NB4 (cell line): Measurements from ENCODE around the gene MCC.

Experiments used
- DNase-seq: peaks from one replicate; pipeline ENCODE4 v3.0.0; 2010; ENCODE audit warnings: low read depth
- H3K4me3 ChIP-seq: one replicate; pipeline ENCODE4 v1.5.1; 2011; ENCODE audit warnings: mild to moderate bottlenecking, low read depth, low read length, moderate library complexity
- CTCF ChIP-seq: IDR thresholded peaks from one replicate; pipeline ENCODE4 v1.5.1; 2012; ENCODE audit warnings: low read depth, low read length
- MAX ChIP-seq: IDR thresholded peaks from 2 replicates; pipeline ENCODE4 v1.6.1; 2011; ENCODE audit warnings: low read depth, low read length
- MYC ChIP-seq: IDR thresholded peaks from 2 replicates; pipeline ENCODE4 v1.6.1; 2011; ENCODE audit warnings: low read depth, low read length
- POLR2A ChIP-seq: IDR thresholded peaks from 2 replicates; pipeline ENCODE4 v1.6.1; 2011; ENCODE audit warnings: mild to moderate bottlenecking; ENCODE audit not compliant: insufficient read length; ENCODE audit errors: extremely low read depth

The MCC gene

GRCh38 chr5:113118298-113118697 is 370.0 kb downstream of the MCC start:
- no peak overlapping the region for H3K4me3 ChIP-seq
- no peak for DNase-seq
- TF ChIP-seq POLR2A, result no peak
- no peak for TF ChIP-seq MYC
- no peak for TF ChIP-seq CTCF
- no peak for TF ChIP-seq MAX

GRCh38 chr5:113117543-113118115 is 370.6 kb downstream of the MCC start:
- TF ChIP-seq CTCF (no peak), MAX (no peak), MYC (no peak), POLR2A (no peak)
- H3K4me3 ChIP-seq, result no peak overlapping the region
- no peak for DNase-seq

- TF ChIP-seq MYC, result no peak
- no peak for TF ChIP-seq MAX
- no peak for TF ChIP-seq CTCF
- no peak for TF ChIP-seq POLR2A
- no peak overlapping the region for H3K4me3 ChIP-seq
- no peak for DNase-seq
Observed at GRCh38 chr5:113115956-113116355, 372.3 kb downstream of the MCC start.

GRCh38 chr5:113115061-113115460 is 373.2 kb downstream of the MCC start:
- no peak for DNase-seq
- no peak for TF ChIP-seq CTCF
- TF ChIP-seq MYC, result no peak
- TF ChIP-seq MAX, result no peak
- TF ChIP-seq POLR2A, result no peak
- H3K4me3 ChIP-seq, result no peak overlapping the region

- H3K4me3 ChIP-seq, result no peak overlapping the region
- no peak for DNase-seq
- TF ChIP-seq MYC, result no peak
- no peak for TF ChIP-seq CTCF
- no peak for TF ChIP-seq MAX
- TF ChIP-seq POLR2A, result no peak
Observed at GRCh38 chr5:113114559-113114958, 373.7 kb downstream of the MCC start.

- H3K4me3 ChIP-seq, result no peak overlapping the region
- no peak for DNase-seq
- TF ChIP-seq MYC (no peak), POLR2A (no peak), MAX (no peak), CTCF (no peak)
Observed at GRCh38 chr5:113112435-113112834, 375.8 kb downstream of the MCC start.
